ENCODE results near the gene TRPM3.

TRPM3 gene

DNA sequence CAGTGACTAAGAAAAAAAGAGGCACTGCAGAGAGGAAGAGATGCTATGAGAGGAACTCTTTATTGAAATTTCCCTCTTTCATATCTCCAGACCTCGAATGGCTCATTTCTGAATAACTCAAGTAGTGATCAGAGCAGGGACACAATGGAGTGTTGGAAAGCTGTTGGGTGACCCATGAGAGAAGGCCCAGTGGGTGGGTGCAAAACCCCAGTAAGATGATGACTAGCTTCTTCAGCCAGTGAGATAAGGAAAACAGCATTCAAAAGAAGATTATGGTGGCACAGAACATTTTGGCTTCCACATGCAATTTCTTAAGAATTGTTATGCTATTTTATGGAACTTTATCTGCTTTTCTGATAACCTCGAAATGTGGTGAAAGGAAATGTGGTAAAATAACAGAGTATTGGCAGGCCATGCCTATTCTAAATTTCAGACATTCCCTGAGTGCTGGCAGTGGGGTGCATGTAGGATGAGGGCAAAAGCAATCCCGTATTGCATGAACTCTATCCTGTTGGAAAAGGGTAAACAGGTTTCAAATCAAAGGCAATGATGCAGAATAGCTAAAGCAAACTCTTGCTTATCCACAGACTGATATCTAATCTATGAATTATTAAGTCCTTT, 579.0 kb downstream of the TRPM3 start:
- DNase-seq, result no peak

- no peak for DNase-seq
Measured at GRCh38 chr9:70540016-70540415, 581.4 kb downstream of the TRPM3 start.

GRCh38 chr9:70539526-70539925, 581.9 kb downstream of the TRPM3 start:
- DNase-seq, result no peak

DNA sequence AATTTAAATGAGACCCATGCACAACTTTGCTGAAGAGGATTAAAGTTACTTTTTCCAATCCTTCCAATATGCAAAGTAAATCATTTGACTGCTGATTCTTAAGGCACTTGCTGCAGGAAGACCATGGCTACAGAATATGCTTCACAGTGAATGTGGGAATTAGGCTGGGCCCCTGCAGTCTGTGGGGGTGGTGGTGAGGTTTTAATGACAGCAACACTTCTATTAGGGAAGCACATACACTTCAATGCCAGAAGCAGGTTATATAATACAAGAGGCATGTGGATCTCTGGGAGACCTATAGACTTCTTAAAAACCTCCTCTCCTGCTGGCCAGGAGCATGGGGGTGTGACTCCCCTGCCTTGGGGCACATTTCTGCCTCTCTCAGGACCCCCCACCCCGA, 582.4 kb downstream of the TRPM3 start:
- no peak for DNase-seq

DNA sequence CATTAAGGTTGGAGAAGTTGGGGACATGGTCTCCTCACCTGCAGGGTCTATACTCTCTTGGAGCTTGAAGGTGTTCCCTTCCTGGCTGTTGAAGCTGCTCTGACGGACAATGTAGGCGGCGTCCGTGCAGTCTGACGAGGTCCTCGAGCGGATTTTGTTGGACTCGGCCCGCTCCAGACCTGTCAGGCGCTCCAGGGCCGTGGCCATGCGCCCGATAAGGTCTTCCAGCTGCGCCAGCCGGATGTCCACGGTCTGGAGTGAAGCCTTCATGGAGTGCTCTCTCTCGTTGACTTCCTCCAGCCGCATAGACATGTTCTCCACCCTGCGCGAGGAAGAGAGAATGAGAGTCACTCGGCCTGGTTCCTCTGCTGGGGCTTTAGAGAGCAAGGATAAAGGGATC, 584.3 kb downstream of the TRPM3 start:
- no peak for DNase-seq

DNA sequence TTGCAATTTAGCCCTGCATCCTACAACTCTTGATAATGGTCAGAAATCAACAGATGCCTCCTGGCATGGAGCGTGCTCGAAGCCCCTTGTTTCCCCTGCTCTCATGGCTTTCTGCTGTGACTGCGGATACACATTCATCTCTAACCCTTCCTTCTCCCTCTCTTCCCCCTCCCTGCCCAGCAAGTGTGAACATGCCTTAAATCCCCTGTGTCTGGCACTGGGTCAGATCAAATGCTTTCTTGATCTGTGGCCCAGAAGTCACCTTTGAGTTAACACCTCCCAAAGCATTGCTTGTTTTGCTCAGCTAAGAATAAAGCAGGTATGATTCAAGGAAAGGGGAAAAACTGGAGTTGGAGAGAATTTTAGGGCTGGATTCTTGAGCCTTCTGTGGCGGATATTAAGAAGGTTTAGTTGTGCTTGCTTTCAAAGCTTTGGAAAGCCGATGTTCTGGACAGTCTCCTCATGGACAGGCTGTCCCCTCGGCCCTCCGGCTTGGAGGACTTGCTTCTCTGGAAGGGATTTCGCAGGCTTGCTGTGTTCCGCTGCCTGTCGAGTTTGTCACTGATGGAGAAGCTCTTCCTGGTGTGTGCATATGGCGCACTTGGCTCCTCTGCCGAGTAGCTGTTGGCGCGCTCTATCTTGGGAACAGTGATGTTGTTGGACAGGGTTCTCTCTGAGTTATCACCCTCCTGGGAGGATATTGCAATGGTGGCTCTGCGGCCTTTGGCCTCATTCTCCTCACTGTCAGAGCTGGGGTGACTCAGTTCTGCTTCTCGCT, 585.7 kb downstream of the TRPM3 start:
- peak; percentile 2 for DNase-seq

DNA sequence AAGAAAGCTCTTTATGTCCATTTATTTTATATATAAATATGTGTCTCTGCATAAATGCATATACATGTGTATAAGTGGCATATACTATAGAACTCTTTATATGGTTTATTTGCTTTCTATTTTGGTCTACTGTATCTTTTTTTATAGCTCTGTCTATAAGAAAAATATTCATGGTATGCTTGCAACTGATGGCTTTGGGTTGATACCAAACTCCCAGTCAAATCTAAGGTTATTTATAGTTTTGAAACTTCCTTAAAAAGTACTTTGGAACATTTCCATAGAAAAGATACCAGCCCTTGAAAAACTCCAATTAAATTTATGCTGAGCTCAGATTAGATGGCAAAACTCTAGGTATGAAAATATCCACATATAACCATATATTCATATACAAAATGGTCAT, 587.0 kb downstream of the TRPM3 start:
- no peak for DNase-seq

GRCh38 chr9:70534061-70534460, 587.4 kb downstream of the TRPM3 start:
- DNase-seq, result no peak

DNA sequence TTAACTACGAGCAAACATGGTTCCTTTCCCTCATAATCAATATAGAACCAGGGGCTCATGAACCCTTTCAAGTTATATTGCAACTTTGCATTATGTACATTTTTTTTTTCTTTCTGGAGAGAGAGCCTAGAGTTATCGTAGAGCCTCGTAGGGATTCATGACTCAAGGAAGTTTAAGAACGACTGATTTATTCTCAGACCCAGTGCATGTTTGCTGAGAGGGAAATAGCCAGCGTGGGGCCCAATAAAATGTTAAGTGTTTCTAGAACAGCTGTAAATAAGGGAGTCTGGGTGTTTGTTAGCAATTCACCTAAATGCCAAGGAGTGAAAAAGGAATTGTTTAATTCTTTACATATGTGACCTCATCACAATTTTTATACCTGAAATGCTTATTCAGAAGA, 587.9 kb downstream of the TRPM3 start:
- no peak for DNase-seq

GRCh38 chr9:70532716-70533115, 588.7 kb downstream of the TRPM3 start:
- DNase-seq, result no peak

DNA sequence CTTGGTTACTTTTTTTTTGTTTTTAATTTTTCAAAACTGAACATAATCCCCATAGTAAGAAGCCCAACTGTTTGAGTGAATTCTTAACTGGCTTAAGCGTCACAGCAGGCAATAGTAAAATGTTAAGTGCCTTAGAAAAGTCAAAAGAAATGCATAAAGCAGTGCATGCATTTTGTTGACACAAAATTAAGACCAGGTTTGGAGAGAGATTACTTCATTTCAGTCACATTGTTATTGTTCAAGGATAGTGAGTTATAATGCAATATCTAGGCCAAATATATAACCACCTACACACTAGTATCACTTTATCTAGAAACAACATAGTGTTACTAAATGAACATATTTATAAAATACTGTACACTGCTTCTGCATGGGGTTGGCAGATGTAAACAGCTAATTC, 590.1 kb downstream of the TRPM3 start:
- DNase-seq, result no peak

DNA sequence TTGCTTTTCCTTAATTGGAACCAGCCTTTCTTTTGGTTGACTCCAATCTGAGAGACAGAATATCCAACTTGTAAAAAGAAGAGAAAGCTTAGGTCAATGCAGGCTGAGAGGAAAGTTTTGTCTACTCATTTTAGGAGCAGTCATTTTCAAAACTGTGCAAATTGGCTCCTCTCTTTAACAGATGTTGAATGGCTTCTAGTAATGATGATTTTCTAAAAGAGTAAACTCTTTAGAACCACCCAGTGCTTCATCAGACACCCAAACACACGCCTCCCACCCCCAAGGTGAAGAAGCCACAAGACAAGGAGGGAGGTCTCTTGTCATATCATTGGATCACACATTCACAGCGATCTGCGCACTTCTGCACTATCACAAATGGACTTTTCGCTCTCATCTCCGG, 590.7 kb downstream of the TRPM3 start:
- no peak for DNase-seq

DNA sequence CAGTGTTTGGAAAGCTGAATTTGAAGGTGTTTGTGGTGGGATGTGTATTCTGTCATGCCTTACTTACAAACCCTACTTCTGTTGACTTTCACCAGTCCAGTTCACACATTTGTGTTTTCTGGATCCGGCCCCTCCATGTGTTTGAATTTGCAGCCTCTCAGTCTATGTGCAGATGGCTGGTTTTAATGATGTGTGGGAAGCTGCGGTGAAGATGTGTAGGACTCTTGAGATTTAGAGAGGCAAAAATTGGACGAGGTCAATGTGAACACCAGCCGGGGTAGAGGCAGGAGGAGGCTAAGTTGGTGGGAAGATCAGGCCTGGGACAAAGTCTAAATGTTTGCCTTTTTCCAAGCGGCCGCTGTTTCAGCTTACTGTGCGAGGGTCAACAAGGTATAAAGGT, 591.6 kb downstream of the TRPM3 start:
- DNase-seq, result no peak

DNA sequence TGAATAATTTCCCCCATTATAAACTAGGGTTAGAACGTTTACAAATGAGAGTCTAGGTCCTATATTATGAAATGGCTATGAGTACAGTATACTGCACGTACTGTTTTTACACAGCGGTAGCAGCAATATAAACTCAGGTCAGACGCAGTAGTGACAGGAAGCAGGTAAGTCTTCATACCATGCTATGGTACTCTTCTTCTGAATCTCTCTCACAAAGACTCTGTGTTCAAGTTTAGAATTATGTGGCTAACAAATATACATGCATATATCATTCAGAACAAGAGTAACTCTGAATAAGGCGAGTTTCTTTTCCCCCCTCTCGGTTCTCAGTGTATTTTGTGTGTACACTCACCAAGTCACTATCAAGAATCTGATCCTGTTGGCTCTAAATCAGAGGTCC, 592.0 kb downstream of the TRPM3 start:
- no peak for DNase-seq

DNA sequence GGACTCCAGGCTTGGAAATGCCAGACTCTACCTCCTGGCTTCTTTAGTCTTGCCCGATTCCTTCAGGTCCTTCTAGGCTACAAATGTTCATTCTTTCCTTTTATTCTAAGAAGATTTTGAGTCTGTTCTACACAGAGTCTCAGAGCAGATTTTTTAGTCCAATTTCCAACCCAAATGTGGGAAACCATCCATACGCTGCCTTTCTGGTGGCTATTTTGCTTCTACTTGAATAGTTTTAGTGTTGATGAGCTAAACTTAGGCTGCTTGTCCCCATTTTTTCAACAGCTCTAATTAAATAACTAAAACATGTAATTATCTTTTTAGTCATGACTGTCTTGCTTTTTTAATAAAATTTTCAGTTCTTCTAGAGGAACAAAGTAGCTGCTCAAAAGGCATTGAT, 594.5 kb downstream of the TRPM3 start:
- DNase-seq, result no peak

DNA sequence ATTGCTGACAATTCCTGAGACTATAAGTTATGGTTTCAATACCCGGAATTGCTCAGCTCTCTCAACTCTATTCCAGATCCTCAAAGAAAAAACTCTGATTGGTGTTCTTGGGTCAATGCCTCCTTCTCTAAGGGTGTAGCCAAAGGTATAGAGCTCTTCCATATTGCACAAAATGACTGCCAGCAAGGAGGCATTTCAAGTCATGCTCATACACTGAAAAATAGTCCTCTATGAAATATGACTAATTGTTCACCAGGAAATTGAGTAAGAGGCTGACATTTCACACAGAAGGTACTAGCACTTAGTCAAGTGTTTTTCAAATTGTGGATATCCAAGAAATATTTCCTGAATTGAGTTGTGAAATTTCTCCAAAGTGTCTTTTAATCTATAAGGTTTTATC, 595.9 kb downstream of the TRPM3 start:
- no peak for DNase-seq

DNA sequence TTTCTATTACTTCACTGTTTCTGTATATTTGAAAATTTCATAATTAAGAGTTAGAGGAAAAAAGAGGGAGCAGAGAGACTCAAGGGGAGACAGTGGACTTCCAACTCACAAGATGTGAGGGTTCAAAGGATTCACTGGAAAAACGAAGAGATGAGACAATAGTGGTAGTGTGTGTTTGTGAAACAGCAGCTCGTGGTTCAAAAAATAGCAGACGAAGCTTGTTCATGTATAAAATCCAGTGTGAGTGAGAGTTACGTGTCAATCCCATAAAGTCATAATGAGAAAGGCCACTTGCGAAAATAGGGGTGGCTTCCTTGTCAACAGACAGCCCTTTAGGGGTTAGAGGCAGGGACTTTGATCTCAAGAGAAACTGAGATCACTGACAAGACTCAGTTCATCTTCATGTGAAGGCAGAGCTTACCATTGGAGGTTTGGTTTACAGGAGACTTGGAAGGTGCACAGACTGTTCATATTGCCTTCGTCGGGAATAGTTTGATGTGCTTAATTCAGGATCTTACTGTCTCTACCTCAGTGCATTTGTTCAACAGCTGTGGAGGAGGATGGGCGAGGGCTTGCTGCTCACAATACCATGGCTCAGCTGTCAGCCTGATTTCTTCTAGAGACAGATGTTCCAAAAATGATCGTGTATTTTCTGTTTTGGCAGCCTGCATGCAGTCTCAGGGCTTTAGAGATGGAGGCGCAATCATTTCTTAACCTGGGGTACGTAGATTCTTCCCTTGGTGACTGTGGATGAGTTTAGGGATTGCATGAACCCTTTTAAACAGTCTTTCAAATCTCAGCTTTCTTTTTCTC, 601.3 kb downstream of the TRPM3 start:
- DNase-seq, result no peak

DNA sequence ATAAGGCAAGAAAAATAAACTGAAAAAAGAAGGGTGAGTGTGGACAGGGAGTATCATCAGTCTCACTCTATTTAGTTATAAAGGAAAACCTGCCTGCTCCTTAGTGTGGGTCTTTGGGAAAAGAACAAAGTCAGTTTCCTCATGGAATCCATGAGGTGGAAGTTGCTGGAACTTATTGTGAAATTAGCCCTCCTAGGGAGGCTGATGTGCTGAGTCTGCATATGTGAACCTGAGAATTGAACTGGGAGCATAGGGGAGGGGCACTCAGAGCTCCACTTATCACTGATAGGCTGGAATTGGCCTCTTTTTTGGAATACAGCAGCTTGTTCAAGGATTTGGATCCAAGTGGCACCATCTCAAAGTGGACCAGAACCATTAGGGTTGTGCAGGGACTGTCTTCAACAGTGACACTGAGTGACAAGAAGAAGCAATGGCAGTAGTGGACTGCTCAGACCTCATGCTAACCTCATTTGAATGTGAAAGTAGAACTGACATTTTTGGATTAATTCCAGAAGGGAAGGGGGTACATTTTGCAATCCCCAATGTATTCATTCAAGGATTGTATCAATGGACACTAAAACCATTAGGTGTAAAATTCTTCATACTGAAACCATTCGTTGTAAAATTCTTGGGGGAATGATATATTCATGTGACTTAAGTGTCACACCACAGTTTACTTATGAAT, 603.4 kb downstream of the TRPM3 start:
- DNase-seq, result no peak

- DNase-seq, result no peak
Measured at GRCh38 chr9:70514273-70514672, 607.1 kb downstream of the TRPM3 start.

- DNase-seq, result no peak
Measured at GRCh38 chr9:70511858-70512257, 609.6 kb downstream of the TRPM3 start.

GRCh38 chr9:70510157-70510770, 611.2 kb downstream of the TRPM3 start:
- no peak for DNase-seq

DNA sequence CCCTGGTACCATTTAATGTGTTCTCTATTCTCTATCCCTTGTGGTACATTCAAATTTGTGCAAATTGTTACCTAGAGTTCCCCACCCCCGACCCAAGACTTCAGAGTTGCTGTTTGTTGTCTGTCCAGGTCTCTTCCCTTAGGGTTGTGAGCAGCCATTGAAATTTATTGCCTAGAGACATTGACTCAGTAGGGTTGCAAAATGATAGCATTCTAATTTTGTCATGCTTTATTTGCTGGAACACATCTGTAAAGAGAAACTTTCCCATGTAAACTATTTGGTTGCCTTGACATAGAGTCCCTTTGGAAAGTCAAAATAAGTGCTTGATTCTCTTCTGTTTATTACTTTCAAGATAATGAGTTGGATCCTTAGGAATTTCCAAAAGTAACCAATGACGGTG, 615.3 kb downstream of the TRPM3 start:
- no peak for DNase-seq

GRCh38 chr9:70504834-70505233, 616.6 kb downstream of the TRPM3 start:
- DNase-seq, result no peak
